MG63 (cell line): ENCODE data around the gene EFTUD2. TPM values are rescaled to one million over a fixed set of nuclear protein-coding genes. Genes with fewer than 3 reads are reported as not detected.
A peak's percentile ranks its signal among the peaks of the same experiment; 100 is the strongest.

Experiments used
- DNase-seq: peaks from one replicate; pipeline ENCODE4 v3.0.0-alpha.2; 2020
- H3K27me3 ChIP-seq: fragments of 250-450 bp; sonication (Bioruptor Pico); 2 replicates; pipeline ENCODE4 v1.5.1; 2020; ENCODE audit warnings: mild to moderate bottlenecking, moderate library complexity
- H3K36me3 ChIP-seq: fragments of 250-450 bp; sonication (Bioruptor Pico); 2 replicates; pipeline ENCODE4 v1.5.1; 2020; ENCODE audit warnings: mild to moderate bottlenecking, moderate library complexity
- H3K4me3 ChIP-seq: fragments of 250-450 bp; sonication (Bioruptor Pico); 2 replicates; pipeline ENCODE4 v1.5.1; 2020; ENCODE audit warnings: mild to moderate bottlenecking, moderate library complexity
- H3K9me3 ChIP-seq: fragments of 250-450 bp; sonication (Bioruptor Pico); 2 replicates; pipeline ENCODE4 v1.5.1; 2020; ENCODE audit warnings: mild to moderate bottlenecking, moderate library complexity
- total RNA-seq: library from RNA; depleted of rRNA; stranded (reverse); fragments of >200 nt; shearing (Covaris generic); gene quantifications from 2 replicates; pipeline ENCODE4 v1.2.3, GENCODE V29; 2014; ENCODE audit warnings: low replicate concordance

Gene EFTUD2
- total RNA-seq, 1 experiment from 2014 or later = 156 TPM

- no peaks in the 10 kb centered on the region for H3K27me3 ChIP-seq
- H3K4me3 ChIP-seq = no peak overlapping the region
- H3K36me3 ChIP-seq = no peaks in the 10 kb centered on the region
- DNase-seq = peak; percentile 46
- H3K9me3 ChIP-seq = no peaks in the 10 kb centered on the region
These were observed 6.1 kb upstream of the EFTUD2 start for GRCh38 chr17:44905006-44906000.

- no peaks in the 10 kb centered on the region for H3K9me3 ChIP-seq
- H3K36me3 ChIP-seq = no peaks in the 10 kb centered on the region
- DNase-seq = no peak
- H3K27me3 ChIP-seq = no peaks in the 10 kb centered on the region
- no peak overlapping the region for H3K4me3 ChIP-seq
These were observed 5.0 kb upstream of the EFTUD2 start for GRCh38 chr17:44904001-44904984.

GRCh38 chr17:44903012-44903685 is 3.9 kb upstream of the EFTUD2 start:
- H3K4me3 ChIP-seq = no peak overlapping the region
- DNase-seq = no peak
- H3K36me3 ChIP-seq = no peaks in the 10 kb centered on the region
- H3K9me3 ChIP-seq = no peaks in the 10 kb centered on the region
- no peaks in the 10 kb centered on the region for H3K27me3 ChIP-seq

- H3K4me3 ChIP-seq = no peak overlapping the region
- H3K36me3 ChIP-seq = no peaks in the 10 kb centered on the region
- no peaks in the 10 kb centered on the region for H3K9me3 ChIP-seq
- no peak for DNase-seq
- H3K27me3 ChIP-seq = no peaks in the 10 kb centered on the region
These were observed 3.0 kb upstream of the EFTUD2 start for GRCh38 chr17:44902135-44902760.

GRCh38 chr17:44901411-44901921 is 2.2 kb upstream of the EFTUD2 start:
- peak; percentile 70 for DNase-seq
- H3K36me3 ChIP-seq = peaks cover 4% of the 10 kb centered on the region; the same call in 1 of the 2 replicates
- H3K9me3 ChIP-seq = no peaks in the 10 kb centered on the region
- no peak overlapping the region for H3K4me3 ChIP-seq
- no peaks in the 10 kb centered on the region for H3K27me3 ChIP-seq

- Histone ChIP-seq H3K4me3 (no peak overlapping the region), H3K27me3 (no peaks in the 10 kb centered on the region), H3K9me3 (no peaks in the 10 kb centered on the region), H3K36me3 (peaks cover 10% of the 10 kb centered on the region)
- DNase-seq = peak; percentile 94
These were observed 1.6 kb upstream of the EFTUD2 start for GRCh38 chr17:44900894-44901293.

GRCh38 chr17:44898768-44899073 is 524 bp downstream of the EFTUD2 start:
- peak; percentile 55 for DNase-seq
- H3K4me3 ChIP-seq = peak overlapping the region; percentile 85
- H3K27me3 ChIP-seq = no peaks in the 10 kb centered on the region

GRCh38 chr17:44894642-44895041 is 4.6 kb downstream of the EFTUD2 start:
- H3K36me3 ChIP-seq = peaks cover 58% of the 10 kb centered on the region
- no peaks in the 10 kb centered on the region for H3K9me3 ChIP-seq
- no peak overlapping the region for H3K4me3 ChIP-seq
- no peaks in the 10 kb centered on the region for H3K27me3 ChIP-seq
- DNase-seq = no peak

More at GRCh38 chr17:44898768-44899073, 524 bp downstream of the EFTUD2 start:
- Histone ChIP-seq H3K9me3 (no peaks in the 10 kb centered on the region), H3K36me3 (peaks cover 30% of the 10 kb centered on the region)

- Histone ChIP-seq H3K36me3 (peaks cover 79% of the 10 kb centered on the region), H3K4me3 (no peak overlapping the region), H3K27me3 (no peaks in the 10 kb centered on the region), H3K9me3 (no peaks in the 10 kb centered on the region)
- DNase-seq = no peak
These were observed 7.0 kb downstream of the EFTUD2 start for GRCh38 chr17:44892250-44892649.

- DNase-seq = no peak
- H3K36me3 ChIP-seq = peaks cover 83% of the 10 kb centered on the region
- no peaks in the 10 kb centered on the region for H3K27me3 ChIP-seq
- no peaks in the 10 kb centered on the region for H3K9me3 ChIP-seq
- H3K4me3 ChIP-seq = no peak overlapping the region
These were observed 10.2 kb downstream of the EFTUD2 start for GRCh38 chr17:44889003-44889402.

GRCh38 chr17:44887971-44888954 is 11.0 kb downstream of the EFTUD2 start:
- no peak for DNase-seq
- no peak overlapping the region for H3K4me3 ChIP-seq
- H3K9me3 ChIP-seq = no peaks in the 10 kb centered on the region
- H3K27me3 ChIP-seq = no peaks in the 10 kb centered on the region
- H3K36me3 ChIP-seq = peaks cover 85% of the 10 kb centered on the region

- H3K36me3 ChIP-seq = peaks cover 87% of the 10 kb centered on the region
- DNase-seq = no peak
- H3K27me3 ChIP-seq = no peaks in the 10 kb centered on the region
- no peaks in the 10 kb centered on the region for H3K9me3 ChIP-seq
- no peak overlapping the region for H3K4me3 ChIP-seq
These were observed 12.2 kb downstream of the EFTUD2 start for GRCh38 chr17:44887016-44887415.

GRCh38 chr17:44884941-44885340 is 14.3 kb downstream of the EFTUD2 start:
- peaks cover 91% of the 10 kb centered on the region for H3K36me3 ChIP-seq

GRCh38 chr17:44881145-44881544 is 18.1 kb downstream of the EFTUD2 start:
- Histone ChIP-seq H3K9me3 (no peaks in the 10 kb centered on the region), H3K4me3 (no peak overlapping the region), H3K27me3 (no peaks in the 10 kb centered on the region), H3K36me3 (peaks cover 93% of the 10 kb centered on the region)
- DNase-seq = no peak

More at GRCh38 chr17:44884941-44885340, 14.3 kb downstream of the EFTUD2 start:
- DNase-seq = no peak
- no peak overlapping the region for H3K4me3 ChIP-seq
- no peaks in the 10 kb centered on the region for H3K9me3 ChIP-seq
- no peaks in the 10 kb centered on the region for H3K27me3 ChIP-seq

GRCh38 chr17:44880062-44880461 is 19.2 kb downstream of the EFTUD2 start:
- no peaks in the 10 kb centered on the region for H3K9me3 ChIP-seq
- DNase-seq = no peak
- no peaks in the 10 kb centered on the region for H3K27me3 ChIP-seq
- no peak overlapping the region for H3K4me3 ChIP-seq
- peaks cover 95% of the 10 kb centered on the region for H3K36me3 ChIP-seq
